ENCODE measurements around the gene RHCE.

DNA sequence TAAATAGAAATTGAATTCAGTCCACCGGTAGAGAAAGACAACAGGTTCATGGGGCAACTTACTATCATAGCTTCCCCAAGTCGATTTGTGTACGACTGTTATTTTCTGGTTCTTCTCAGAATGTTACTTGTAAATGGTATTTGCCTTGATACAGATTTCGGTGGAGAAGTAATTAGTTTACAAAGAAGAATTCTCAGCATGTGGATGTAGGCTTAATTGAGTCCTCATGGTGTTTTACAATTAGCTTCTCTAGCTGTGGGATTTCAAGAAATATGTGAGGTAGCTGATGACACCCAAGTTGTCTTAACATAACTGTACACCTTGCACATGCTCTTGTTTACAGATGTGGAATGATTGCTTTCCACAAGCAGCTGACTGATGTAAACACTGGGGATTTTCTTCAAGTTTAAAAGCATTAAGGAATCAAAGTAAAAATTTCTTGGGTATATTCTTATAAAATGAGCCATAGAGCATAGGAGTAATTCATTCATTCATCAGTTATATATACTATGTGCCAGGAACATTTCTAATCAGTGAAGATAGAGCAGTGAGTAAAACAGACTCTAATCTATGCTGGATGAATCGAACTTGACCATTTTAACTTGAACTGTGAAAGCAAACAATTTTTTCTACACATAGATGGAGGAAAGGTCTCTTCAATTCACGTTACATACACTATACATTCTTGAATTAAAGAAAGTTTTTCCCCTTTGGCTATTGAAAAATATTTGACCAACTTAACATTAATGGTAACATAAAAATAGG lies 11.5 kb upstream of the RHCE start:
- TF ChIP-seq POLR2A (IDR thresholded peaks at IDR 0.05; ENCODE audit: control extremely low read depth in 1 of 2, low read depth in 2 of 2, low read length in 2 of 2) (no peak), EP300 (IDR thresholded peaks at IDR 0.05; ENCODE audit: borderline replicate concordance in 1 of 2, low read depth in 2 of 2, low read length in 2 of 2) (no peak), EZH2 (IDR thresholded peaks at IDR 0.05; ENCODE audit: low read depth, low read length, severe bottlenecking) (no peak), YY1 (IDR thresholded peaks at IDR 0.05; ENCODE audit: low read depth, low read length) (no peak), SUZ12 (IDR thresholded peaks at IDR 0.05; ENCODE audit: low read length) (no peak), JUN (IDR thresholded peaks at IDR 0.05; ENCODE audit: low read depth, low read length) (no peak)

All from H1 (cell line).